Measurements from ENCODE around the gene SPATA31C1. TPM values are rescaled to one million over a fixed set of nuclear protein-coding genes. Genes with fewer than 3 reads are reported as not detected.

Gene SPATA31C1
- polyA plus RNA-seq, 3 donors, result not detected

- peaks cover 3 to 6% (median 3%) of the 10 kb centered on the region in 3 donors for H3K27me3 Mint-ChIP-seq (ENCODE audit: low read depth in 3 of 3)
- Histone ChIP-seq H3K27ac (ENCODE audit: low read depth in 1 of 2, low read length in 2 of 2) (no peak overlapping the region), H3K36me3 (replicated peaks in 1 of 2; ENCODE audit: control insufficient read depth in 1 of 2, insufficient read depth in 2 of 2, low read length in 2 of 2) (no peaks in the 10 kb centered on the region), H3K9me3 (replicated peaks in 1 of 2; ENCODE audit: control insufficient read depth in 1 of 2, insufficient read depth in 1 of 2, low read length in 2 of 2) (peaks cover 0 to 8% of the 10 kb centered on the region in 2 donors), H3K4me1 (ENCODE audit: control insufficient read depth in 1 of 2, insufficient read depth in 2 of 2, low read length in 2 of 2) (no peaks in the 10 kb centered on the region), H3K9ac (ENCODE audit: insufficient read depth, low read length, poor library complexity, severe bottlenecking) (no peak overlapping the region), H3K4me2 (replicated peaks; ENCODE audit: extremely low read depth, low read length, poor library complexity, severe bottlenecking) (no peak overlapping the region), H2AFZ (ENCODE audit: insufficient read depth, low read depth, low read length, poor library complexity, severe bottlenecking) (no peak overlapping the region), H3K4me3 (replicated peaks in 1 of 3; ENCODE audit: low read depth in 2 of 3, low read length in 3 of 3) (no peak overlapping the region), H3K27me3 (ENCODE audit: control insufficient read depth in 2 of 2, insufficient read depth in 2 of 2, low read length in 2 of 2) (no peaks in the 10 kb centered on the region), H4K20me1 (ENCODE audit: insufficient read depth, low read length) (no peaks in the 10 kb centered on the region), H3K79me2 (ENCODE audit: insufficient read depth, low read length) (no peaks in the 10 kb centered on the region)
- no peak overlapping the region for H3K27ac Mint-ChIP-seq
- no peaks in the 10 kb centered on the region for H3K36me3 Mint-ChIP-seq
- no peaks in the 10 kb centered on the region for H3K4me1 Mint-ChIP-seq
- DNase-seq, result no peak
- TF ChIP-seq CTCF (IDR thresholded peaks at IDR 0.05), result no peak
- intact Hi-C loops (cut with micrococcal nuclease), result no loop called here
- no peak overlapping the region for H3K4me3 Mint-ChIP-seq
- WGBS (ENCODE audit: insufficient coverage), result 100% methylated on average over 1 of the region's 6 CpGs
- H3K9me3 Mint-ChIP-seq, result peaks cover 2 to 11% (median 5%) of the 10 kb centered on the region in 7 donors
Observed at GRCh38 chr9:87891754-87892153, 26.0 kb upstream of the SPATA31C1 start.

GRCh38 chr9:87892956-87893355, 24.8 kb upstream of the SPATA31C1 start:
- no peaks in the 10 kb centered on the region for H3K27me3 ChIP-seq (ENCODE audit: control insufficient read depth in 2 of 2, insufficient read depth in 2 of 2, low read length in 2 of 2)
- DNase-seq, result no peak
- Mint-ChIP-seq H3K27me3 (ENCODE audit: low read depth in 3 of 3) (peaks cover 3 to 6% (median 5%) of the 10 kb centered on the region in 3 donors), H3K4me1 (no peaks in the 10 kb centered on the region), H3K9me3 (peaks cover 5 to 15% (median 9%) of the 10 kb centered on the region in 7 donors), H3K4me3 (no peak overlapping the region), H3K27ac (no peak overlapping the region), H3K36me3 (no peaks in the 10 kb centered on the region)
- no peak overlapping the region for H2AFZ ChIP-seq (ENCODE audit: insufficient read depth, low read depth, low read length, poor library complexity, severe bottlenecking)
- no peaks in the 10 kb centered on the region for H3K79me2 ChIP-seq (ENCODE audit: insufficient read depth, low read length)
- no peak overlapping the region for H3K27ac ChIP-seq (ENCODE audit: low read depth in 1 of 2, low read length in 2 of 2)
- peaks cover 0 to 12% of the 10 kb centered on the region in 2 donors for H3K9me3 ChIP-seq (replicated peaks in 1 of 2; ENCODE audit: control insufficient read depth in 1 of 2, insufficient read depth in 1 of 2, low read length in 2 of 2)
- no peak for TF ChIP-seq CTCF (IDR thresholded peaks at IDR 0.05)
- no peak overlapping the region for H3K4me3 ChIP-seq (replicated peaks in 1 of 3; ENCODE audit: low read depth in 2 of 3, low read length in 3 of 3)
- H4K20me1 ChIP-seq (ENCODE audit: insufficient read depth, low read length), result no peaks in the 10 kb centered on the region
- H3K9ac ChIP-seq (ENCODE audit: insufficient read depth, low read length, poor library complexity, severe bottlenecking), result no peak overlapping the region
- H3K4me2 ChIP-seq (replicated peaks; ENCODE audit: extremely low read depth, low read length, poor library complexity, severe bottlenecking), result no peak overlapping the region
- intact Hi-C loops (cut with micrococcal nuclease), result no loop called here
- WGBS (ENCODE audit: insufficient coverage), result 100% methylated on average over 1 of the region's 4 CpGs
- no peaks in the 10 kb centered on the region for H3K4me1 ChIP-seq (ENCODE audit: control insufficient read depth in 1 of 2, insufficient read depth in 2 of 2, low read length in 2 of 2)
- no peaks in the 10 kb centered on the region for H3K36me3 ChIP-seq (replicated peaks in 1 of 2; ENCODE audit: control insufficient read depth in 1 of 2, insufficient read depth in 2 of 2, low read length in 2 of 2)
